HepG2 (cell line): ENCODE results near the gene PDE4D. TPM values are rescaled to one million over a fixed set of nuclear protein-coding genes. Genes with fewer than 3 reads are reported as not detected.

Experiments used
- ATAC-seq: fragments of 200-7000 bp; cut with Tn5 transposase; 3 replicates; pipeline ENCODE4 v1.9.1; 2020; ENCODE audit warnings: mild to moderate bottlenecking, moderate library complexity
- BruUV-seq: library from RNA; stranded (reverse); fragments of 400-500 nt; replicated peaks from 2 replicates; lab custom pipeline; 2021; lab: Mats Ljungman, UMichigan
- CTCF ChIA-PET: fragments of 300-600 bp; formaldehyde crosslinking; extraction: SDS; loops from one replicate; lab custom pipeline; 2021; ENCODE audit warnings: low total read pairs, inconsistent platforms, low intra/inter-chr PET ratio; lab: Yijun Ruan, JAX
- POLR2A ChIA-PET: fragments of 350-600 bp; sonication (Branson Sonifier 250); formaldehyde crosslinking; loops from one replicate; lab custom pipeline; 2020; ENCODE audit warnings: antibody characterized with exemption, inconsistent platforms; lab: Yijun Ruan, JAX
- DNase-seq: peaks from one replicate; pipeline ENCODE4 v3.0.0-alpha.2; 2015; ENCODE audit warnings: low spot score
- FAIRE-seq: peaks from 3 replicates; lab custom pipeline; 2011; peaks lifted over from hg19 to GRCh38; lab: Jason Lieb, UNC
- H2AFZ ChIP-seq: one replicate; pipeline ENCODE4 v1.6.1; 2011; ENCODE audit warnings: low read length, inconsistent platforms
- H3K27ac ChIP-seq: fragments of 300-600 bp; 3 replicates; pipeline ENCODE4 v1.8.0; 2011; ENCODE audit warnings: mixed run types, mild to moderate bottlenecking, mixed read lengths, low read length, inconsistent platforms; ENCODE audit not compliant: insufficient read depth; ENCODE audit errors: extremely low read length
- H3K27me3 ChIP-seq, 2 experiments: fragments of 200-600 bp in 1 of 2; 2 replicates in 1 of 2; 3 replicates in 1 of 2; pipeline versions ENCODE4 v1.6.0 to v1.8.0; 2011; ENCODE audit warnings: low read length in 2 of 2, mild to moderate bottlenecking in 2 of 2, moderate library complexity in 2 of 2, inconsistent platforms in 1 of 2; ENCODE audit not compliant: insufficient read depth in 2 of 2, control insufficient read depth in 1 of 2
- H3K36me3 ChIP-seq, 2 experiments: fragments of 200-600 bp in 1 of 2; replicated peaks in 1 of 2; 2 replicates in 1 of 2; 3 replicates in 1 of 2; pipeline versions ENCODE4 v1.5.1 to v1.8.0; 2011; ENCODE audit warnings: low read length in 2 of 2, inconsistent platforms in 1 of 2; ENCODE audit not compliant: insufficient read depth in 2 of 2, control insufficient read depth in 1 of 2
- H3K4me1 ChIP-seq: 2 replicates; pipeline ENCODE4 v1.5.1; 2012; ENCODE audit warnings: low read length, inconsistent platforms; ENCODE audit not compliant: insufficient read depth
- H3K4me2 ChIP-seq: 2 replicates; pipeline ENCODE4 v1.6.0; 2011; ENCODE audit warnings: low read depth, low read length, inconsistent platforms
- H3K4me3 ChIP-seq, 3 experiments: fragments of 200-600 bp in 1 of 3; sonication (generic), shearing (Covaris generic) in 1 of 3; replicated peaks in 1 of 3; 2 replicates each; pipeline ENCODE4 v1.5.1; 2011 to 2016; ENCODE audit warnings: low read length in 3 of 3, inconsistent platforms in 2 of 3, low read depth in 2 of 3, mild to moderate bottlenecking in 2 of 3, control low read depth in 1 of 3, mixed read lengths in 1 of 3; ENCODE audit not compliant: insufficient read depth in 1 of 3
- H3K79me2 ChIP-seq: one replicate; pipeline ENCODE4 v1.6.1; 2011; ENCODE audit warnings: low read length, inconsistent platforms; ENCODE audit not compliant: insufficient read depth
- H3K9ac ChIP-seq: 2 replicates; pipeline ENCODE4 v1.6.0; 2011; ENCODE audit warnings: mild to moderate bottlenecking, low read depth, low read length, inconsistent platforms; ENCODE audit not compliant: insufficient read depth
- H3K9me3 ChIP-seq: 2 replicates; pipeline ENCODE4 v1.5.1; 2012; ENCODE audit warnings: mild to moderate bottlenecking, low read length
- H4K20me1 ChIP-seq: 2 replicates; pipeline ENCODE4 v1.6.0; 2011; ENCODE audit warnings: inconsistent platforms, mild to moderate bottlenecking, low read length, moderate library complexity; ENCODE audit not compliant: insufficient read depth
- CEBPB ChIP-seq: IDR thresholded peaks from 2 replicates; pipeline ENCODE4 v1.6.1; 2011; ENCODE audit warnings: low read depth, low read length, improper control_type of control experiment, borderline replicate concordance
- CENPX ChIP-seq: sonication (generic); formaldehyde crosslinking; IDR thresholded peaks from 2 replicates; pipeline ENCODE4 v1.9.0; 2021; ENCODE audit warnings: mild to moderate bottlenecking, missing genetic modification reagents, moderate library complexity
- KLF15 ChIP-seq: sonication (generic); formaldehyde crosslinking; IDR thresholded peaks from 2 replicates; pipeline ENCODE4 v1.8.1; 2023; ENCODE audit warnings: borderline replicate concordance, mild to moderate bottlenecking, inconsistent platforms, missing genetic modification reagents, mixed read lengths
- LCORL ChIP-seq, 2 experiments: fragments of 450-650 bp in 1 of 2; sonication (generic) in 1 of 2; formaldehyde crosslinking in 1 of 2; IDR thresholded peaks; 2 replicates each; pipeline versions ENCODE4 v1.5.0 to v1.6.1; 2017 to 2020; ENCODE audit warnings: antibody characterized with exemption in 1 of 2, missing genetic modification reagents in 1 of 2
- MXI1 ChIP-seq: IDR thresholded peaks from 3 replicates; pipeline ENCODE4 v1.6.1; 2012; ENCODE audit warnings: low read depth, low read length, inconsistent platforms, borderline replicate concordance
- NCOA5 ChIP-seq: sonication (generic); formaldehyde crosslinking; IDR thresholded peaks from 2 replicates; pipeline ENCODE4 v1.4.0; 2020; ENCODE audit warnings: missing genetic modification reagents
- NR2F1 ChIP-seq, 2 experiments: fragments of 450-650 bp in 1 of 2; formaldehyde crosslinking in 1 of 2; IDR thresholded peaks; 2 replicates each; pipeline versions ENCODE4 v1.5.0 to v1.6.1; 2016 to 2020; ENCODE audit warnings: mild to moderate bottlenecking in 1 of 2, missing compliant biosample characterization in 1 of 2, missing genetic modification reagents in 1 of 2, moderate library complexity in 1 of 2
- NRL ChIP-seq: sonication (generic); formaldehyde crosslinking; IDR thresholded peaks from 2 replicates; pipeline ENCODE4 v1.5.0; 2020; ENCODE audit warnings: missing genetic modification reagents, mild to moderate bottlenecking, moderate library complexity, borderline replicate concordance
- RBAK ChIP-seq: sonication (generic); formaldehyde crosslinking; IDR thresholded peaks from 2 replicates; pipeline ENCODE4 v1.5.1; 2020; ENCODE audit warnings: mild to moderate bottlenecking, missing genetic modification reagents
- SKI ChIP-seq: fragments of 450-650 bp; IDR thresholded peaks from one replicate; pipeline ENCODE4 v1.6.1; 2018; ENCODE audit warnings: mild to moderate bottlenecking; ENCODE audit not compliant: partially characterized antibody
- ZBTB38 ChIP-seq: sonication (generic); formaldehyde crosslinking; IDR thresholded peaks from 2 replicates; pipeline ENCODE4 v1.5.1; 2020; ENCODE audit warnings: mild to moderate bottlenecking, missing genetic modification reagents
- ZNF138 ChIP-seq: sonication (generic); formaldehyde crosslinking; IDR thresholded peaks from 2 replicates; pipeline ENCODE4 v1.5.0; 2020; ENCODE audit warnings: mild to moderate bottlenecking, low read depth, missing genetic modification reagents
- ZNF282 ChIP-seq: fragments of 450-650 bp; IDR thresholded peaks from 2 replicates; pipeline ENCODE4 v1.6.1; 2018; ENCODE audit not compliant: partially characterized antibody
- ZNF564 ChIP-seq: sonication (generic); formaldehyde crosslinking; IDR thresholded peaks from 2 replicates; pipeline ENCODE4 v1.8.1; 2023; ENCODE audit warnings: mild to moderate bottlenecking, missing genetic modification reagents
- WGBS: methylation state at CpG from one replicate; pipeline ENCODE4 v1.1.6; 2017; ENCODE audit warnings: low lambda C conversion rate; 5-methylcytosine and 5-hydroxymethylcytosine counted together
- in situ Hi-C: cut with HindIII; loops from 2 replicates; pipeline ENCODE4 v1.10.0; 2017; ENCODE audit warnings: low pct_unique_long_range_greater_than_20kb; ENCODE audit not compliant: extremely low pct_ligation_motif_present
- intact Hi-C: fragments of 100-400 bp; cut with micrococcal nuclease; formaldehyde crosslinking; loops from one replicate; pipeline ENCODE4 v1.10.0; 2022; ENCODE audit not compliant: unreplicated experiment
- polyA plus RNA-seq, 8 experiments: library from polyadenylated mRNA; depleted of rRNA in 3 of 8; stranded (reverse) in 7 of 8; unstranded in 1 of 8; fragments of >200 nt; fragmentation: Illumina TruSeq in 4 of 8; extraction: Trizol in 4 of 8; gene quantifications; 2 replicates each; pipeline versions ENCODE4 v1.2.1 to v1.2.3, GENCODE V29; 2011 to 2016; ENCODE audit warnings: low read depth in 4 of 8, missing spikeins in 1 of 8, mixed read lengths in 1 of 8; ENCODE audit not compliant: insufficient read depth in 1 of 8
- total RNA-seq, 5 experiments: library from RNA; depleted of rRNA; stranded (reverse); fragments of >200 nt; fragmentation: Illumina TruSeq; extraction: Trizol; gene quantifications; 2 replicates each; pipeline ENCODE4 v1.2.3, GENCODE V29; 2016; ENCODE audit warnings: low read depth in 1 of 5

Gene PDE4D
- total and polyA plus RNA-seq, 2 of the 13 experiments (the other 11 are each of a cell fraction or from before 2014, with no cell fraction given) = 7.0 to 12.2 TPM

- TF ChIP-seq NCOA5 (CRISPR knock-in tag) (no peak), NR2F1 (CRISPR knock-in tag; IDR thresholded peaks at IDR 0.05) (no peak), ZNF138 (CRISPR knock-in tag) (no peak)
Observed at GRCh38 chr5:59458321-59458720, 435.2 kb downstream of the PDE4D start (continued).

- H3K4me1 ChIP-seq = no peaks in the 10 kb centered on the region
- ATAC-seq = no peak
- H3K4me3 ChIP-seq = no peak overlapping the region
- no peak overlapping the region for H3K27ac ChIP-seq
- no peak for TF ChIP-seq SKI
- peak; percentile 97 for TF ChIP-seq RBAK
- TF ChIP-seq, all 625 proteins: peak for 1
- BruUV-seq = no TSS peak
- 67% methylated on average over 3 of the region's 3 CpGs for WGBS
- FAIRE-seq (no peak), DNase-seq (no peak)
- Histone ChIP-seq H3K79me2 (no peaks in the 10 kb centered on the region), H3K9ac (no peak overlapping the region), H4K20me1 (no peaks in the 10 kb centered on the region), H3K4me2 (no peak overlapping the region), H3K36me3 (no peaks in the 10 kb centered on the region), H2AFZ (no peak overlapping the region), H3K27me3 (no peaks in the 10 kb centered on the region), H3K9me3 (no peaks in the 10 kb centered on the region)
- POLR2A ChIA-PET = no interaction called here
- CTCF ChIA-PET = no interaction called here
- in situ Hi-C loops = no loop called here
- intact Hi-C loops = no loop called here
Observed at GRCh38 chr5:59449905-59450644, 443.5 kb downstream of the PDE4D start.

GRCh38 chr5:59446356-59446755, 447.2 kb downstream of the PDE4D start:
- no peak for FAIRE-seq
- Histone ChIP-seq H3K4me1 (no peaks in the 10 kb centered on the region), H3K27ac (no peak overlapping the region), H3K36me3 (no peaks in the 10 kb centered on the region), H3K4me2 (no peak overlapping the region), H3K9me3 (no peaks in the 10 kb centered on the region), H3K4me3 (no peak overlapping the region), H2AFZ (no peak overlapping the region), H3K9ac (no peak overlapping the region), H3K27me3 (no peaks in the 10 kb centered on the region), H3K79me2 (no peaks in the 10 kb centered on the region), H4K20me1 (no peaks in the 10 kb centered on the region)
- no peak for ATAC-seq
- in situ Hi-C loops = no loop called here
- no peak for DNase-seq
- intact Hi-C loops = no loop called here
- 96% methylated on average over 2 of the region's 2 CpGs for WGBS
- CTCF ChIA-PET = no interaction called here
- BruUV-seq = no TSS peak
- POLR2A ChIA-PET = no interaction called here
- TF ChIP-seq NRL (CRISPR knock-in tag) = no peak
- TF ChIP-seq ZBTB38 = no peak
- TF ChIP-seq MXI1 = no peak
- no peak for TF ChIP-seq ZNF282
- TF ChIP-seq LCORL (IDR thresholded peaks at IDR 0.05) = no peak
- no peak for TF ChIP-seq LCORL (CRISPR knock-in tag; IDR thresholded peaks at IDR 0.05)
- TF ChIP-seq CENPX (CRISPR knock-in tag) = no peak
- TF ChIP-seq KLF15 (CRISPR knock-in tag) = no peak
- TF ChIP-seq CEBPB = no peak
- no peak for TF ChIP-seq ZNF564
